Adipocyte (in vitro differentiated cells): Measurements from ENCODE around the gene RNF44.
A peak's percentile ranks its signal among the peaks of the same experiment; 100 is the strongest.

Experiments used
- DNase-seq: peaks from one replicate; pipeline ENCODE4 v3.0.0-alpha.2; 2015; ENCODE audit warnings: low read depth
- H3K27me3 ChIP-seq: replicated peaks from 2 replicates; pipeline ENCODE4 v1.7.0; 2013; ENCODE audit warnings: mild to moderate bottlenecking, low read length, moderate library complexity; ENCODE audit not compliant: control insufficient read depth, insufficient read depth
- H3K36me3 ChIP-seq: 2 replicates; pipeline ENCODE4 v1.7.0; 2013; ENCODE audit warnings: low read length, mild to moderate bottlenecking, moderate library complexity; ENCODE audit not compliant: control insufficient read depth, insufficient read depth, severe bottlenecking
- H3K4me1 ChIP-seq: 2 replicates; pipeline ENCODE4 v1.7.0; 2013; ENCODE audit warnings: mild to moderate bottlenecking, low read length, moderate library complexity; ENCODE audit not compliant: control insufficient read depth, insufficient read depth
- H3K4me3 ChIP-seq: 2 replicates; pipeline ENCODE4 v1.7.0; 2013; ENCODE audit warnings: mild to moderate bottlenecking, low read length, moderate library complexity
- H3K9ac ChIP-seq: 2 replicates; pipeline ENCODE4 v1.7.0; 2013; ENCODE audit warnings: mild to moderate bottlenecking, low read length, moderate library complexity
- H3K9me3 ChIP-seq: 2 replicates; pipeline ENCODE4 v1.7.0; 2013; ENCODE audit warnings: mild to moderate bottlenecking, low read length, moderate library complexity; ENCODE audit not compliant: control insufficient read depth

RNF44 gene

DNA sequence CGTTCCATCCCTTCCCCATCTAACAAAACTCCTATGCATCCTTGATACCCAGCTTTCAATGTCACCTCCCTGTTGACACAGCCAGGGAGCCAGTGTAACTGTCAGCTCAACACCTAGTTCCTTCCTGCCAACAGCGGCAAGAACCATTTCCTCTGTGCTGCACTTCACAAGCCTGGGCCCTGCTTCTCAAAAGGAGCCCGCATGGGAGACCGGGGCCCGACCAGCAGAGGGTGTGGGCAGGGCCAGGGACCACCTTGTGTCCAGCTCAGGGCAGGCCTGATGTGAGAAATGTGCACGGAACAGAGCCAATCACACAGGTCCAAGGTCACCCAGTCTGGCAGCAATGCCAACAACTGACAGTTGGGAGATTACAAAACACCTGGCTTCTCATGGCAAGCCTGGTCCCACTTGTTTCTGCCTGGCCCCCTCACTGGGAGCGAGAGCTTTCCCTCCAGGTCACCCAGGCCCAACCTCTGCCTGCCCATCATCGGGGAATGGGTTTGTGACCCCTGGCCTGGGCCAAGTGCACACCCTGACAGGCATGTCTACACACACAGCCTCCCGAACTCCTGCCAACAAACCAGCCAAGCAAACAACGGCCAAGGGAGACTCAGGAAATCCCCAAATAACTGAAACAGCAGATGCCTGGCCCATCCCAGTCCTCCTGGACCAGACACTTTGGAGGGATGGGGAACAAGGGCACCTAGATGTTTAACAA, 3.1 kb downstream of the RNF44 start:
- peak; percentile 28 for DNase-seq
- H3K9ac ChIP-seq = no peak overlapping the region
- peaks cover 30% of the 10 kb centered on the region for H3K4me1 ChIP-seq
- no peaks in the 10 kb centered on the region for H3K9me3 ChIP-seq
- H3K4me3 ChIP-seq = no peak overlapping the region
- H3K36me3 ChIP-seq = peaks cover 19% of the 10 kb centered on the region
- H3K27me3 ChIP-seq = no peaks in the 10 kb centered on the region

DNA sequence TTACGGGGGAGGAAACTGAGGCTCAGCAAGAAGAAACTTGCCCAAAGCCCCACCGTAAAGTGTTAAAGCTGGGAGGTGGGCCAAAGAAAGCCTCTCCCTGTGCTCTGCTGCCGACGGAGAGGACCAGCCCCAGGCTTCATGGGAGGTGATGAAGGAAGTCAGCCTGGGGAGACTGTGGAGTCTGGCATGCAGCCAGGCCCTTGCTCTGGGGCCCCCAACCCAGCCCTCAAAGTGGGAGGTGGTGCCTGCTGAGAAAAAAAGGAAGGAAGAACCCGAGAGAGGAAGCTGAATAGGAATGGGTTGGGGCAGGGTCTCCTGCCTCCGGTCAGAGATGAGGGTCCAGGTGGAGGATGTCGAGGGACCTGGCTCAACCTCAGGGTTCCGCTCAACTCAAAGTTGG, 3.8 kb downstream of the RNF44 start:
- H3K36me3 ChIP-seq = peaks cover 21% of the 10 kb centered on the region
- H3K27me3 ChIP-seq = no peaks in the 10 kb centered on the region
- H3K4me3 ChIP-seq = no peak overlapping the region
- peaks cover 33% of the 10 kb centered on the region for H3K4me1 ChIP-seq
- no peak overlapping the region for H3K9ac ChIP-seq
- no peak for DNase-seq
- H3K9me3 ChIP-seq = no peaks in the 10 kb centered on the region

DNA sequence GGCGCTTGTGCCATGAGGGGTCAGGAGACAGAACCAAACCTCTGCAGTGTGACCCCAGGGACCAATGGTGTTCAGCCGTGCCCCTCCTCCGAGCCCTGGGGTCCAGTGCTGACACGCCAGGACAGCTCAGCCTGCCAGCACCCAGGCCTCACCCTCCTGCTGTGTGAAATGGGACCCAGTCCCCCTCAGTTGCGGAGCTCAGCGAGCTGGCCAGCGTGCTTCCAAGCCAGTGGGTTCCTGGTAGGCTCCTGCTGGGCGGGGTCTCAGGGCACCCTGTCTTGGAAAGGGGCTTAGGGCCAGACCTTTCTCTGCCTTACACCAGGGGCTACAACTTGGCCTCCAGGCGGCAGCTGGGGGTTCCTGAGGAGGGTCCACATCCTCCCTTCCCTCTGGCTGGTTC, 4.4 kb downstream of the RNF44 start:
- H3K36me3 ChIP-seq = peaks cover 21% of the 10 kb centered on the region
- no peak overlapping the region for H3K9ac ChIP-seq
- H3K9me3 ChIP-seq = no peaks in the 10 kb centered on the region
- peaks cover 35% of the 10 kb centered on the region for H3K4me1 ChIP-seq
- no peak for DNase-seq
- no peaks in the 10 kb centered on the region for H3K27me3 ChIP-seq
- H3K4me3 ChIP-seq = no peak overlapping the region

DNA sequence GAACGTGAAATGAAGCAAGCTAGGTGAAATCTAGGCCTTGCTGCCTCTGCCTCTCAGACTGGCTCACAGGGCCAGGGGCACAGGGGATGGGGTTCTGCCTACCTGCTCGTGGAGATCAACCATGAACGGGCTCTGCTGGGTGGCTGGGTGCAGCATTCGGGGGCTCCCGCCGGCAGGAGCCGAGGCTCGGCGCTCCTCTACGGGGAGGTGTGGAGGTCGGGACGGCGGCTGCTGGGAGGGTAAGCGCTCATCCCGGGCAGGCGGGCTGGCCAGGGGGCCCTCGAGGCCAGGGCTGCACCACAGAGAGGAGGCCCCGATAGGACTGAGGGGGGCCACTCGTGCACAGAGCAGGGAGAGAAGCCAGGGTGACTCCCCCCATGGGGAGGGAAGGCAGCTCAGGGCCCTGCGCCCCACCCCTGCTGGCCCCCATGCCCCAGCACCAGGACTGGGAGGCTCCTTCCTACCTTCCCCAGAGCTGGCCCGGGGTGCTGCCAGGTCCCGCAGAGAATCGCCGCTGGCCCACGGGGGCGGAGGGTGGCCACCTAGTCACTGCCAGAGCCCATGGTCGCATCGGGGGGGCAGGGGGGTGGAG, 5.2 kb downstream of the RNF44 start:
- peaks cover 35% of the 10 kb centered on the region for H3K4me1 ChIP-seq
- no peaks in the 10 kb centered on the region for H3K27me3 ChIP-seq
- H3K9me3 ChIP-seq = no peaks in the 10 kb centered on the region
- H3K36me3 ChIP-seq = peaks cover 21% of the 10 kb centered on the region
- no peak overlapping the region for H3K9ac ChIP-seq
- no peak overlapping the region for H3K4me3 ChIP-seq
- no peak for DNase-seq

DNA sequence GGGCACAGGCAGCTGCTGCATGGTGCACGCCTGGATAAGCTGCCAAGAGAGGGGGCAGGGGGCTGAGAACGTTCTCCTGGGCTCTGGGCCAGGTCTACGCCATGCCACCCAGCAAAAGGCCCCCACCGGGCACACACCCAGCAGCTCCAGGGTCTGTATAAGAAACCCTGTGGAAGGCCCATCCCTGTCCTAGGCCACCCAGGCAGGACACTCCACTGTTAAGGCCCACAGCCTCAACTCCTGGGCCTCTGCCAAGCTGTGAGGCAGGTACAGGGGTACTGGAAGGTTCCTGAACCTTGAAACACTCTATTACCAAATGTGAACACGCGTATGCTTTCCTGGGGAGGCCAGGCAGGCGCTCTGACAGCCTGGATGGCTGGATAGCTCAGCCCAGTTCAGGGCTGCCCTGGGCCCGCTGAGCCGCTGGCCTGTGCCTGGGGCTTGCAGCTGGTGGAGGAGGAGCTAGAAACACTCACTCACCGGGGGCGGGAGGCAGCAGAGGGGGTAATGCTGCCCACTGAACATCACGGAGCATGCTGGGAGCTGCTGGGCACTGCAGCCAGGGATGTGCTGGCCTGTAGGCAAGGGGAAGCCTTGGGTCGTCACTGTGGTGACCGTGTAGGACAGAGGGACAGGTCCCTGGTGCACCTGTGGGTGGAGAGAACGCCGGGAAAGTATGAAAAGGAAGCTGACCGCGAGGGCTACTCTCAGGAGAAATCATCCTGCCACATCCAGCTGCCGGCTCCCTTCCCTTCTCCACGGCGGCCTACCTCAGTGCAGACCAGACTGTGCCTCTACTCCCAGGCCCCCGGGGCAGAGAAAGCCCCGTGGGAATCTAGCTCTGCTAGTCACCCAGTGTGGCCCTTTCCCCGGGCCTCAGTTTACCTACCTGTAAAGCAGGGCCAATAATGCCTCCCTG, 6.0 kb downstream of the RNF44 start:
- no peak overlapping the region for H3K9ac ChIP-seq
- peaks cover 21% of the 10 kb centered on the region for H3K36me3 ChIP-seq
- H3K4me1 ChIP-seq = peaks cover 35% of the 10 kb centered on the region

DNA sequence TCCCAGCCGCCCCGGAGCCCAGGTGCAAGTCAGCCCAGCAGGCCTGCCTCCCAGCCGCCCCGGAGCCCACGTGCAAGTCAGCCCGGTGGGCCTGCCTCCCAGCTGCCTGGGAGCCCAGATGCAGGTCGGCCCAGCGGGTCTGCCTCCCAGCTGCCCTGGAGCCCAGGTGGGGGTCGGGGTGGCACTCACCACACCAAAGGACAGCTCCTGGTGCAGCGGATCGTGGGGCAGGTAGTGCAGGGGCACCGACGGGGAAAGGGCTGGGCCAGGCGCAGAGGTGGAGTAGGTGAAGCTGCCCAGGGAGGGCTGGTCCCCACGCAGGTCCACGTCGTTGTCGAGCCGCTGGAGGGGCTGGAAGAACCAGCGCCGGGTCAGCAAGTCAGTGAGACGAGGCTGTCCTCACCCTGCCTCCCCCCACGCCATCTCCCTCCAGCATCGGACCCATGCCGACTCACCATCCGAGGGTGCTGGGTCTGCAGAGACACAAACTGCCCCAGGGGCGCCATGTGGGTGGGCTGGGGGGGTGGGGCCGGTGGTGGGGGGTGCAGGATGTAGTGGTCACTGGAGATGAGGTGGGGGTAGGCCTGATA, 6.7 kb downstream of the RNF44 start:
- no peak for DNase-seq
- peaks cover 21% of the 10 kb centered on the region for H3K36me3 ChIP-seq
- peaks cover 29% of the 10 kb centered on the region for H3K4me1 ChIP-seq
- H3K9me3 ChIP-seq = no peaks in the 10 kb centered on the region
- no peak overlapping the region for H3K9ac ChIP-seq
- H3K4me3 ChIP-seq = no peak overlapping the region
- no peaks in the 10 kb centered on the region for H3K27me3 ChIP-seq

More for the DNA sequence above, 6.0 kb downstream of the RNF44 start:
- no peaks in the 10 kb centered on the region for H3K9me3 ChIP-seq
- no peaks in the 10 kb centered on the region for H3K27me3 ChIP-seq
- no peak overlapping the region for H3K4me3 ChIP-seq
- no peak for DNase-seq

DNA sequence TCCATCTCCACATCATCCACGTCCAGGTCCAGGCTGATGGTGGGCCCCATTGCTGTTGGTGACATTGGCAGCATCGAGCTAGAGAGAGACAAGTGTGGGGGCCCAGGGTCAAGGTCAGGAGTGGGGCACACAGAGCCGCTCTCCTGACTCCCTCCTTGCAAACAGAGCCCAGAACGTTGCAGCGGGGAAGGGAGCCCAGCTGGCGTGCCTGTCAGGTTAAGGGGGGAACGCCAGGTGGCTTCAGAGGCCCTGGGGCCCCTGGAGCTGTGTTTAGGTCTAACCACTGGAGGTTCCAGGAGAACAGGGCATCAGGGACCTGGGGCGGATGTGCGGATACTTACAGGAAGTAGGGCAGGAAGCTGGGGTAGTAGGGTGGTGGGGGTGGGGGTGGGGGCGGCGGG, 7.5 kb downstream of the RNF44 start:
- H3K9me3 ChIP-seq = no peaks in the 10 kb centered on the region
- no peaks in the 10 kb centered on the region for H3K27me3 ChIP-seq
- no peak overlapping the region for H3K9ac ChIP-seq
- no peak for DNase-seq
- peaks cover 22% of the 10 kb centered on the region for H3K4me1 ChIP-seq
- H3K36me3 ChIP-seq = peaks cover 21% of the 10 kb centered on the region
- no peak overlapping the region for H3K4me3 ChIP-seq

DNA sequence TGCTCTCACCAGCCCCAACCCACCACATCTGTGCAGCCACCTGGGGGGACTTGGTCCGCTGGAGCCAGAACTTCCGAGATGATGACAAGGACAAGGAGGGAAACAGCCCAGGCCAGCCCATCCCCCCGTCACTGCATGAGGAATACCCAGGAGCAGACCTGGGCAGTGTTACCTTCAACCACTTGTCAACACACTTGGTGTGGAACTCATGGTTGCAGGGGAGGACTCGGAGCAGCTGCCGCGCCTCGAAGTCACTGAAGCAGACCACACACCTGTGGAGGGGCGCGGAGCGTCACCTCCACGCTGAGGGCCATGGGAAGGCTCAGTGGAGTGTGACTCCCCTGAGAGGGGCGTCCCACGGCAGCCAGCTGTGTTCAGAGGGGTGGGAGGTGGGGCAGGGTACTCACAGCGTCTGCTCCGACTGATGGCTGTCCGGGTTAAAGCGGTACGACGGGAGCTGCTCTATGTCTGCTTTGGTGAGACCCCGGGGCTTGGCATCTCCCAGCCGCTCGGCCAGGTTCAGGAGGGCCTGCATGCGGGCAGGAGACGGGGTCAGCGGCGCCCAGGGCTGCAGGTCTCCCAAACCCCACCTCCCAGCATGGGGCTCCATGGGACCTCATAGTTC, 8.0 kb downstream of the RNF44 start:
- no peaks in the 10 kb centered on the region for H3K27me3 ChIP-seq
- H3K4me1 ChIP-seq = peaks cover 17% of the 10 kb centered on the region
- H3K9me3 ChIP-seq = no peaks in the 10 kb centered on the region
- H3K4me3 ChIP-seq = no peak overlapping the region
- no peak for DNase-seq
- no peak overlapping the region for H3K9ac ChIP-seq
- H3K36me3 ChIP-seq = peaks cover 21% of the 10 kb centered on the region

DNA sequence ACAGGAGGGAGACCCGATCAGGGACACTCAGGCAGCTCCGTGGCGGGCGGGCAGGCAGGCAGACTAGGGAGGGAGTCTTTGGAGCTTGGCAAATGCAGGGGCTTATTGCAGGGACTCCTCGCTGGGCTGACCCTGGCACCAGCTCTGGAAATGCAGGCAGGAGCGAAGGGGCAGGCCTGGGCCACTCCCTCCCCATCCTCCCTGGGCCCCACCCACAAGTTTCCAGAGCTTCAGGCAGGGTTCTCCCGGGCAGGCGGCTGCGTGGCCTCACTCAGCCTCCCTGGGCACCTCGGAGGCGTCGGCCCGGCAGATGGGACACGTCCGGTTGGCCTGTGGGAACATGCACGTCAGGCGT, 8.5 kb downstream of the RNF44 start:
- Histone ChIP-seq H3K36me3 (peaks cover 21% of the 10 kb centered on the region), H3K27me3 (no peaks in the 10 kb centered on the region), H3K9ac (peak overlapping the region; percentile 51), H3K4me1 (peaks cover 12% of the 10 kb centered on the region), H3K4me3 (no peak overlapping the region), H3K9me3 (no peaks in the 10 kb centered on the region)
- DNase-seq = no peak

DNA sequence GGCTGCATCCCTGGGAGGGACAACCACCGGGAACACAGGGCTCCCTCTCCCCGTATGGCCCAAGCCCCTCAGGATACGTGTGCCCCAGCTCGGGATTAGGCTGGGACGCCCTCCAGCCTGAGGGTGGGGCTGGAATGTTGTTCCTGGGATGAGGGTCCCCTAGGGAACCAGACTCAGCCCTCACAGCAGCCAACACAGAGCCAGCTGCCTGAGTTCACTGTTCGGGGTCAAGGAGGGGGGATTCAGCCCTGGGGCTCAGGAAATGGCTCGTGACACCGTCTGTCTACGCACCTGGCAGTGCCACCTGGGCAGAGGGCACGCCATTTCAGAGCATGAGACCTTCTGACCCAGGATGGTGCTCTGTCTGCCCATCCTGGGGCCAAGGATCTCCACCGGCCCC, 8.9 kb downstream of the RNF44 start:
- H3K4me3 ChIP-seq = no peak overlapping the region
- no peaks in the 10 kb centered on the region for H3K9me3 ChIP-seq
- no peak for DNase-seq
- peaks cover 21% of the 10 kb centered on the region for H3K36me3 ChIP-seq
- no peaks in the 10 kb centered on the region for H3K27me3 ChIP-seq
- peaks cover 9% of the 10 kb centered on the region for H3K4me1 ChIP-seq
- peak overlapping the region; percentile 51 for H3K9ac ChIP-seq
